Stimulated activated CD8-positive, alpha-beta memory T cell treated with anti-CD3 and anti-CD28 coated beads, Interleukin-4, amount 100 ng/mL, for 1 hour (primary cell): ENCODE results near the gene TMEM181.
"Not testable (repeated sequence)": the region's sequence is repeated elsewhere in the genome, so short reads cannot be mapped to it uniquely, and the experiment has no call there.

Experiments
- DNase-seq, 2 donors: peaks; one replicate each; pipeline ENCODE4 v3.0.0-alpha.2; 2020; ENCODE audit warnings: low read depth in 2 of 2, low spot score in 1 of 2

TMEM181 gene

DNA sequence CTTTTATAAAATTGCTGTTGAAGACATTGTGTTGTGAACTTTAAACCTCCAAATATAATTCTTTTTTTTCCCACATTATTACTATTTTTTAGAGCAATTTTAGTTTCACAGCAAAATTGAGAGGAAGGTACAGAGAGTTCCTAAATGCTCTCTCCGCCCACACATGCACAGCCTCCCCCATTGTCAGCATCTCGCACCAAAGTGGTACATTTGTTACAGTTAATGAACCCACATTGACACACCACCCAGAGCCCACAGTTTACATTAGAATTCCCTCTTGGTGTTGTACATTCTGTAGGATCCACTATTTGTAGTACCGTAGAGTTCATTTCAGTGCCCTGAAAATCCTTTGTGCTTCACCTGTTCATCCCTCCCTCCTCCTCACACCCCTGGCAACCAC, 33.8 kb downstream of the TMEM181 start:
- DNase-seq: no peak

- DNase-seq: no peak
These were observed 35.3 kb downstream of the TMEM181 start for GRCh38 chr6:158595223-158595622.

DNA sequence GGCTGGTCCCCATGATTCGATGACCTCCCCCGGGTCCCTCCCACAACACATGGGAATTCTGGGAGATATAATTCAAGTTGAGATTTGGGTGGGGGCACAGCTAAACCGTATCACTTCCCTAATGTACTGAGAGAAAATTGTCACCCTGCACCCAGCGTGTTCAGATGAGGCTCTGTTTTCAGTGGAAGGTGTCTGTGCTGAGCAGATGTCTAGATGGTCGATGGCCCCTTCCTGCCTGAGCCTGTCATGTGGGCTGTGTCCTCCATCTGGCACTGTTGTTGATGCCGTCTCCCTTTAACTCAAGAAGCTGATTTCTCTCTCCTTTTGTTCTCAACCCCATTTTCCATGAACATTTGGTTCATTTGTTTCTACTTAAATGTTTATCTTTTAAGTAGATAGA, 37.0 kb downstream of the TMEM181 start:
- no peak for DNase-seq

DNA sequence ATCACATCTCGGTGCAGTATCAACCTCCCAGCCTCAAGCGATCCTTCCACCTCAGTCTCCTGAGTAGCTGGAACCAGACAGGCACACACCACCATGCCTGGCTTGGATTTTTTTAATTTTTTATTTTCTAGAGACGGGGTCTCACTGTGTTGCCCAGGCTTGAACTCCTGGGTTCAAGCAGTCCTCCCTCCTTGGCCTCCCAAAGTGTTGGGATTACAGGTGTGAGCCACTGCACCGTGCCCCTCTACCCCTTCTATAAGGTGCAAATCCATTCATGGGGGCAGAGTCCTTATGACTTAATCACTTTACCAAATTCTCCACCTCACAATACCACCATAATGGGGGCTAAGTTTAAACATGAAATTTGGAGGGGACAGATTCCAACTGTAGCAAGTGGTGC, 37.7 kb downstream of the TMEM181 start:
- no peak for DNase-seq

DNA sequence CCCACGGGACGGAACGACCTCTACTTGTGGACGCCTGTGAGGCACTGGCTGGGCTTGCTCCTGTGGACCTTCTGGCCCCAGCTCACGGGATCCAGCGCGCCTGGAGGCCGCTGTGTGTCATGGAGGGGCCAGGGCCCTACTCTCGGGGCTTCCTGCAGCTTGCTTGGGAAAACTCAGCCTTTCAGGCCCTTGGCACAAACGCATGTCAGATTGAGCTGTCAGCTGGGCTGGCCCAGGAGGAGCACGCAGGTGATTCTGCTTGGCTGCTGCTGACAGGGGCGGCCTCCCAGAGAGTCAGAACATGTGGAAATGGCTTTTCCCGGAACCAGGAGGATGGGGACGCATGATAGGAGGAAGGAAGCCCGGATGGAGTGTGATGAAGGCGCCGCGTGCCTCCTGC, 39.7 kb downstream of the TMEM181 start:
- DNase-seq: no peak

- DNase-seq: no peak
These were observed 43.6 kb downstream of the TMEM181 start for GRCh38 chr6:158603261-158604047.

DNA sequence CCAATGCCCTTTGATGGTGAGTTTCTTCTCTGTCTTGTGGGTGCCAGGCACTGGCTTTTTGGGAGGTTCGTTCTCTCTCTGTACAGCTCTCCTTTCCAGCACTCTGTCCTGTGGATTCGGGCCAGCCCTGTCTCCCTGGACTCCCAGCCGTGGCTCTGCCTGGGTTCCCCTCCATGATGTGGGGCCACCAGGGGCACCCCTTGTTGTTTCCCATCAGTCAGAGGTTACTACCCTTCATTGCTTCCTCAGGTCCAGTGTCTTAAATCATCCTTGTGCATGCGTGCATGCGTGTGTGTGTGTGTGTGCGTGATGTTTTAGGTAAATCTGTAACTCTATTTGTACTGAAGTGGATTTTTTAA, 44.1 kb downstream of the TMEM181 start:
- no peak for DNase-seq

DNA sequence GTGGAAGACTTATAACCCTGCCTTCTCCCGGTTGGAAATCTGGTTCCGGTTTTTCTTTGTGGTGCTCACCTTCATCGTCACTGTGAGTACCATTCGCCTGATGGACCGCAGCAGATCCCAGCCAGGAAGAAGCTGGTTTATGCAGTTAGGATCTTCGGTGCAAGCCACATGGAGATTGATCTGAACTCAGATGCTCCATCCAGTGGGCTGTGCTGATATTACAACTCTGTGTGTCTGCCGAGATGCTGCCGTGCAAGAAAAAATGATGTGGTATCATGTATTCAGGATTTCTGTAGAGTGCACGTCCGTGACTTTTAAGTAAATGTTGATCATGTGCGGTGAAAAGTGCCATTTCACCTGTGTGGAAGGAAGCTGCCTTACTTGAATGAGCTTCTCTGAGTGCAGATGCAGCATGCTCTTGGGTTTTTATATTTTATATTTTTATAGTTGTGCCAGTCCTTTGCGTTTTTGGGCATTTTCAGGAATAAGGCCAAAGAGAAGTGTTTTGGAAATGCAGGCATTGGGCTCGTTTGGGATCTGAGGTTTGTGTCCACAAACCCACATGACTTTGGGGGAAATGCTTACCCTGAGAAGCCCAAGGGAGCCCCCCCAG, 45.5 kb downstream of the TMEM181 start:
- DNase-seq: no peak

DNA sequence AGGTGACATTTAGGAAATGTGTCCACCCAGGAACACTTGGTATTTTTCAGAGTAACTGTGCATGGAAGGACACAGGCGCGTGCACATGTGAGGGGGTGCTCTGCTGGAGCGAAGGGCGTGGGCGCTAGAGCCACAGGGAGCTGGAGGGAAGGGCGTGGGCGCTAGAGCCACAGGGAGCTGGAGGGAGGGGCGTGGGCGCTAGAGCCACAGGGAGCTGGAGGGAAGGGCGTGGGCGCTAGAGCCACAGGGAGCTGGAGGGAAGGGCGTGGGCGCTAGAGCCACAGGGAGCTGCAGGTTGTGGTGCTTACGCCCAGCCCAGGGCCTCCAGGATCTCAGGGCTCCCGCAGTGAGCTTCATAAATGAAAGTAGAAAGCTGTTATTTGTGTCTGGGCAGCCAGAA, 46.1 kb downstream of the TMEM181 start:
- not testable (repeated sequence) for DNase-seq

DNA sequence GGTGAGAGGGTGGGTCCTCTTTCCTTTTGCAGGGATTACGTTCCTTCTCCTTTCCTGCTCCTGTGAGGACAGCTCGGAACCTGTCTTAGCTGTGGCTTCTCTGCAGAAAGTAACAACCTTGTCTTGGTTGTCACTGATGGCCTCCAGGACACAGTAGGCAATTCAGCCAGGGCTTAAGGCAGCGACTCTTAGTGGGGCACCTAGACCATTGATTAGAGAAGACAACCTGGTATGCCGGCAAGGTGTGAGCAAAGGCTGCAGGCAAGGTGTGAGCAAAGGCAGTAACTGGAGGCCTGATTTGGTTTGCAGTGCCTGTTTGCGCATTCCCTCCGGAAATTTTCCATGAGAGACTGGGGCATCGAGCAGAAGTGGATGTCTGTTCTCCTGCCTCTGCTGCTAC, 47.0 kb downstream of the TMEM181 start:
- no peak for DNase-seq

- no peak for DNase-seq
These were observed 47.7 kb downstream of the TMEM181 start for GRCh38 chr6:158607411-158608170.

DNA sequence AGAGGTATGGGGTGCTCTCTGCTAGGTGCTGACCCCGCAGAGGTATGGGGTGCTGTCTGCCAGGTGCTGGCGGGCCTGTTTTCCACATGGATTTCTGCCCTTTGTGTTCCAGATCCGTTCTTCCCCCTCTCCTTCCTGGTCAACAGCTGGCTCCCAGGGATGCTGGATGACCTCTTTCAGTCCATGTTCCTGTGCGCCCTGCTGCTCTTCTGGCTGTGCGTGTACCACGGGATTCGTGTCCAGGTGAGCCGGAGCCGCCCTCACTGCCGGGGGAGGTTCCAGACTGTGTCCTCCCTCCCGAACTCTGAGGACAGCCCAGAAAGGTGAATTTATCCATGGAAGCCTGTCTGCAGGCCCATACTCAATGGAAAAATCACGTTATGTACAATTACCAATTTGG, 48.3 kb downstream of the TMEM181 start:
- DNase-seq: no peak

- DNase-seq: no peak
These were observed 49.7 kb downstream of the TMEM181 start for GRCh38 chr6:158609455-158610155.

- no peak for DNase-seq
These were observed 50.6 kb downstream of the TMEM181 start for GRCh38 chr6:158610319-158610968.

GRCh38 chr6:158611039-158611438, 51.1 kb downstream of the TMEM181 start:
- no peak for DNase-seq

GRCh38 chr6:158611541-158612370, 51.9 kb downstream of the TMEM181 start:
- no peak for DNase-seq

GRCh38 chr6:158614606-158615005, 54.7 kb downstream of the TMEM181 start:
- not testable (repeated sequence) for DNase-seq

DNA sequence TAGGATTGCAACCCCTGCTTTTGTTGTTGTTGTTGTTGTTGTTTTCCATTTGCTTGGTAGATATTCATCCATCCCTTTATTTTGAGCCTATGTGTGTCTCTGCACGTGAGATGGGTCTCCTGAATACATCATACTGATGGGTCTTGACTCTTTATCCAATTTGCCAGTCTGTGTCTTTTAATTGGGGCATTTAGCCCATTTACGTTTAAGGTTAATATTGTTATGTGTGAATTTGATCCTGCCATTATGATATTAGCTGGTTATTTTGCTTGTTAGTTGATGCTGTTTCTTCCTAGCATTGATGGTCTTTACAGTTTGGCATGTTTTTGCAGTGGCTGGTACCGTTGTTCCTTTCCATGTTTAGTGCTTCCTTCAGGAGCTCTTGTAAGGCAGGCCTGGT, 58.4 kb downstream of the TMEM181 start:
- not testable (repeated sequence) for DNase-seq

GRCh38 chr6:158619922-158620801, 60.3 kb downstream of the TMEM181 start:
- DNase-seq: no peak
